Astrocyte (in vitro differentiated cells and primary cell): Measurements from ENCODE around the gene PLXNB3. TPM values are rescaled to one million over a fixed set of nuclear protein-coding genes. Genes with fewer than 3 reads are reported as not detected.

ENCODE experiments used
- DNase-seq: peaks from one replicate; pipeline ENCODE4 v3.0.0-alpha.2; 2010; ENCODE audit warnings: low read depth
- FAIRE-seq: peaks from 2 replicates; lab custom pipeline; 2011; peaks lifted over from hg19 to GRCh38; lab: Jason Lieb, UNC
- H2AFZ ChIP-seq: 2 replicates; pipeline ENCODE4 v1.6.0; 2012; ENCODE audit warnings: low read depth, low read length, inconsistent platforms
- H3K27ac ChIP-seq: 2 replicates; pipeline ENCODE4 v1.5.1; 2011; ENCODE audit warnings: low read depth, low read length, inconsistent platforms
- H3K27me3 ChIP-seq: 2 replicates; pipeline ENCODE4 v1.6.0; 2011; ENCODE audit warnings: low read length, inconsistent platforms; ENCODE audit not compliant: insufficient read depth
- H3K36me3 ChIP-seq: 2 replicates; pipeline ENCODE4 v1.5.1; 2011; ENCODE audit warnings: low read length, inconsistent platforms; ENCODE audit not compliant: insufficient read depth
- H3K4me1 ChIP-seq: 2 replicates; pipeline ENCODE4 v1.5.1; 2011; ENCODE audit warnings: low read length, inconsistent platforms; ENCODE audit not compliant: insufficient read depth
- H3K4me2 ChIP-seq: 2 replicates; pipeline ENCODE4 v1.6.0; 2012; ENCODE audit warnings: low read length, inconsistent platforms
- H3K4me3 ChIP-seq: 2 replicates; pipeline ENCODE4 v1.5.1; 2011; ENCODE audit warnings: low read depth, mild to moderate bottlenecking, low read length, inconsistent platforms; ENCODE audit not compliant: insufficient read depth
- H3K79me2 ChIP-seq: 2 replicates; pipeline ENCODE4 v1.6.0; 2012; ENCODE audit warnings: mild to moderate bottlenecking, low read length, inconsistent platforms; ENCODE audit not compliant: insufficient read depth
- H3K9ac ChIP-seq: 2 replicates; pipeline ENCODE4 v1.6.0; 2012; ENCODE audit warnings: mild to moderate bottlenecking, low read length, inconsistent platforms
- H3K9me3 ChIP-seq: 2 replicates; pipeline ENCODE4 v1.5.1; 2012; ENCODE audit warnings: low read depth, mild to moderate bottlenecking, low read length, inconsistent platforms; ENCODE audit not compliant: insufficient read depth
- H4K20me1 ChIP-seq: 2 replicates; pipeline ENCODE4 v1.6.0; 2012; ENCODE audit warnings: low read length, inconsistent platforms; ENCODE audit not compliant: insufficient read depth
- H3K27ac Mint-ChIP-seq: one replicate; pipeline ENCODE4 v1.8.0; 2021; ENCODE audit warnings: mild to moderate bottlenecking, mixed read lengths; ENCODE audit not compliant: unreplicated experiment
- H3K27me3 Mint-ChIP-seq: one replicate; pipeline ENCODE4 v1.8.0; 2021; ENCODE audit warnings: low read depth, mixed read lengths; ENCODE audit not compliant: unreplicated experiment
- H3K36me3 Mint-ChIP-seq: one replicate; pipeline ENCODE4 v1.8.0; 2021; ENCODE audit warnings: low read depth, mixed read lengths; ENCODE audit not compliant: unreplicated experiment
- H3K4me1 Mint-ChIP-seq: one replicate; pipeline ENCODE4 v1.8.0; 2021; ENCODE audit warnings: low read depth, mixed read lengths; ENCODE audit not compliant: unreplicated experiment
- H3K4me3 Mint-ChIP-seq: one replicate; pipeline ENCODE4 v1.8.0; 2021; ENCODE audit warnings: mild to moderate bottlenecking, moderate library complexity, mixed read lengths; ENCODE audit not compliant: unreplicated experiment
- H3K9me3 Mint-ChIP-seq: one replicate; pipeline ENCODE4 v1.8.0; 2021; ENCODE audit warnings: mild to moderate bottlenecking, mixed read lengths; ENCODE audit not compliant: unreplicated experiment
- CTCF ChIP-seq: IDR thresholded peaks from 2 replicates; pipeline ENCODE4 v1.5.1; 2011; ENCODE audit warnings: low read depth, mild to moderate bottlenecking, inconsistent platforms, low read length, moderate library complexity; ENCODE audit not compliant: insufficient read depth
- EZH2 ChIP-seq: IDR thresholded peaks from 2 replicates; pipeline ENCODE4 v1.6.1; 2012; ENCODE audit warnings: mild to moderate bottlenecking, low read length, inconsistent platforms; ENCODE audit not compliant: insufficient read depth
- total RNA-seq: library from RNA; stranded (reverse); gene quantifications from 2 replicates; pipeline ENCODE4 v1.2.1, GENCODE V29; 2021

The PLXNB3 gene
- total RNA-seq, 1 donor from 2014 or later, result 5.3 TPM

GRCh38 chrX:153778684-153779101 lies 14.6 kb downstream of the PLXNB3 start:
- H3K27ac Mint-ChIP-seq, result no peak overlapping the region
- FAIRE-seq, result no peak

GRCh38 chrX:153779891-153780677 lies 16.0 kb downstream of the PLXNB3 start:
- no peaks in the 10 kb centered on the region for H3K4me1 ChIP-seq
- H3K36me3 Mint-ChIP-seq, result no peaks in the 10 kb centered on the region
- H3K4me2 ChIP-seq, result no peak overlapping the region
- no peak overlapping the region for H3K27ac ChIP-seq
- no peak for TF ChIP-seq EZH2
- no peak for TF ChIP-seq CTCF
- no peaks in the 10 kb centered on the region for H3K9me3 ChIP-seq
- no peak overlapping the region for H3K9ac ChIP-seq
- no peak overlapping the region for H3K27ac Mint-ChIP-seq
- DNase-seq (no peak), FAIRE-seq (no peak)
- no peaks in the 10 kb centered on the region for H3K79me2 ChIP-seq
- H3K36me3 ChIP-seq, result no peaks in the 10 kb centered on the region
- no peak overlapping the region for H2AFZ ChIP-seq
- H3K4me3 ChIP-seq, result no peak overlapping the region
- H3K27me3 Mint-ChIP-seq, result no peaks in the 10 kb centered on the region
- no peaks in the 10 kb centered on the region for H3K9me3 Mint-ChIP-seq
- no peaks in the 10 kb centered on the region for H3K4me1 Mint-ChIP-seq
- H4K20me1 ChIP-seq, result no peaks in the 10 kb centered on the region
- no peak overlapping the region for H3K4me3 Mint-ChIP-seq
- no peaks in the 10 kb centered on the region for H3K27me3 ChIP-seq

More at GRCh38 chrX:153778684-153779101, 14.6 kb downstream of the PLXNB3 start:
- no peak overlapping the region for H3K4me3 ChIP-seq
- no peaks in the 10 kb centered on the region for H3K36me3 Mint-ChIP-seq
- H4K20me1 ChIP-seq, result no peaks in the 10 kb centered on the region
- H3K27me3 ChIP-seq, result no peaks in the 10 kb centered on the region
- H3K27ac ChIP-seq, result no peak overlapping the region
- H3K4me1 ChIP-seq, result no peaks in the 10 kb centered on the region
- DNase-seq, result no peak
- no peaks in the 10 kb centered on the region for H3K9me3 Mint-ChIP-seq
- no peaks in the 10 kb centered on the region for H3K4me1 Mint-ChIP-seq
- no peaks in the 10 kb centered on the region for H3K36me3 ChIP-seq
- no peaks in the 10 kb centered on the region for H3K79me2 ChIP-seq
- H3K4me3 Mint-ChIP-seq, result no peak overlapping the region
- H2AFZ ChIP-seq, result no peak overlapping the region
- TF ChIP-seq CTCF, result no peak
- H3K9me3 ChIP-seq, result no peaks in the 10 kb centered on the region
- H3K4me2 ChIP-seq, result no peak overlapping the region
- no peak overlapping the region for H3K9ac ChIP-seq
- H3K27me3 Mint-ChIP-seq, result no peaks in the 10 kb centered on the region
